MM.1S (cell line): ENCODE measurements around the gene SPATA13.
"Not testable (repeated sequence)": the region's sequence is repeated elsewhere in the genome, so short reads cannot be mapped to it uniquely, and the experiment has no call there.

Experiments
- EZH2phosphoT487 ChIP-seq: fragments of 300-600 bp; sonication (generic); IDR thresholded peaks from 2 replicates; pipeline ENCODE4 v1.6.1; 2018; ENCODE audit warnings: antibody characterized with exemption, low read length
- TF ChIP-seq, protein P1 (sequence below): fragments of 300-600 bp; sonication (generic); IDR thresholded peaks from 2 replicates; pipeline ENCODE4 v1.5.1; 2016; ENCODE audit warnings: antibody characterized with exemption, low read length, mixed read lengths

DNA sequence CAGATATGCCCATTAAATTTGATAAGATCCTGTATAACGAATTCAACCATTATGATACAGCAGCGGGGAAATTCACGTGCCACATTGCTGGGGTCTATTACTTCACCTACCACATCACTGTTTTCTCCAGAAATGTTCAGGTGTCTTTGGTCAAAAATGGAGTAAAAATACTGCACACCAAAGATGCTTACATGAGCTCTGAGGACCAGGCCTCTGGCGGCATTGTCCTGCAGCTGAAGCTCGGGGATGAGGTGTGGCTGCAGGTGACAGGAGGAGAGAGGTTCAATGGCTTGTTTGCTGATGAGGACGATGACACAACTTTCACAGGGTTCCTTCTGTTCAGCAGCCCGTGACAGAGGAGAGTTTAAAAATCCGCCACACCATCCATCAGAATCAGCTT lies 160.9 kb downstream of the SPATA13 start:
- TF ChIP-seq, protein P1, sequence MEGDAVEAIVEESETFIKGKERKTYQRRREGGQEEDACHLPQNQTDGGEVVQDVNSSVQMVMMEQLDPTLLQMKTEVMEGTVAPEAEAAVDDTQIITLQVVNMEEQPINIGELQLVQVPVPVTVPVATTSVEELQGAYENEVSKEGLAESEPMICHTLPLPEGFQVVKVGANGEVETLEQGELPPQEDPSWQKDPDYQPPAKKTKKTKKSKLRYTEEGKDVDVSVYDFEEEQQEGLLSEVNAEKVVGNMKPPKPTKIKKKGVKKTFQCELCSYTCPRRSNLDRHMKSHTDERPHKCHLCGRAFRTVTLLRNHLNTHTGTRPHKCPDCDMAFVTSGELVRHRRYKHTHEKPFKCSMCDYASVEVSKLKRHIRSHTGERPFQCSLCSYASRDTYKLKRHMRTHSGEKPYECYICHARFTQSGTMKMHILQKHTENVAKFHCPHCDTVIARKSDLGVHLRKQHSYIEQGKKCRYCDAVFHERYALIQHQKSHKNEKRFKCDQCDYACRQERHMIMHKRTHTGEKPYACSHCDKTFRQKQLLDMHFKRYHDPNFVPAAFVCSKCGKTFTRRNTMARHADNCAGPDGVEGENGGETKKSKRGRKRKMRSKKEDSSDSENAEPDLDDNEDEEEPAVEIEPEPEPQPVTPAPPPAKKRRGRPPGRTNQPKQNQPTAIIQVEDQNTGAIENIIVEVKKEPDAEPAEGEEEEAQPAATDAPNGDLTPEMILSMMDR = not testable (repeated sequence)
- TF ChIP-seq EZH2phosphoT487 = not testable (repeated sequence)
